GM19463 (cell line): ENCODE measurements around the gene RIMBP2.

Experiments
- ATAC-seq: cut with Tn5 transposase; IDR thresholded peaks from one replicate; pipeline ENCODE4 v1.9.1; 2021; ENCODE audit warnings: mild to moderate bottlenecking, moderate library complexity; ENCODE audit not compliant: unreplicated experiment

The RIMBP2 gene

GRCh38 chr12:130468700-130469245, 247.3 kb downstream of the RIMBP2 start:
- no peak for ATAC-seq

- no peak for ATAC-seq
Measured at GRCh38 chr12:130468186-130468585, 247.9 kb downstream of the RIMBP2 start.

GRCh38 chr12:130465626-130466025, 250.5 kb downstream of the RIMBP2 start:
- ATAC-seq: no peak

- no peak for ATAC-seq
Measured at GRCh38 chr12:130465046-130465445, 251.1 kb downstream of the RIMBP2 start.

- no peak for ATAC-seq
Measured at GRCh38 chr12:130463818-130464670, 252.1 kb downstream of the RIMBP2 start.

GRCh38 chr12:130463275-130463658, 252.8 kb downstream of the RIMBP2 start:
- no peak for ATAC-seq

GRCh38 chr12:130462558-130463274, 253.4 kb downstream of the RIMBP2 start:
- ATAC-seq: no peak

- ATAC-seq: no peak
Measured at GRCh38 chr12:130461839-130462557, 254.1 kb downstream of the RIMBP2 start.

- ATAC-seq: no peak
Measured at GRCh38 chr12:130461447-130461815, 254.7 kb downstream of the RIMBP2 start.

GRCh38 chr12:130460611-130461446, 255.3 kb downstream of the RIMBP2 start:
- no peak for ATAC-seq

- no peak for ATAC-seq
Measured at GRCh38 chr12:130459916-130460315, 256.2 kb downstream of the RIMBP2 start.

GRCh38 chr12:130458341-130458740, 257.8 kb downstream of the RIMBP2 start:
- ATAC-seq: no peak

- ATAC-seq: no peak
Measured at GRCh38 chr12:130457215-130457614, 258.9 kb downstream of the RIMBP2 start.

GRCh38 chr12:130456375-130457199, 259.5 kb downstream of the RIMBP2 start:
- no peak for ATAC-seq

GRCh38 chr12:130455161-130455560, 260.9 kb downstream of the RIMBP2 start:
- ATAC-seq: no peak

- no peak for ATAC-seq
Measured at GRCh38 chr12:130454296-130454695, 261.8 kb downstream of the RIMBP2 start.

GRCh38 chr12:130452546-130452945, 263.6 kb downstream of the RIMBP2 start:
- ATAC-seq: no peak

GRCh38 chr12:130451001-130451930, 264.8 kb downstream of the RIMBP2 start:
- ATAC-seq: no peak
